NCI-H460 (cell line): Measurements from ENCODE around the gene CHAT. TPM values are rescaled to one million over a fixed set of nuclear protein-coding genes. Genes with fewer than 3 reads are reported as not detected.

ENCODE experiments used
- total RNA-seq: library from RNA; depleted of rRNA; stranded (reverse); fragments of >200 nt; shearing (Covaris generic); gene quantifications from 2 replicates; pipeline ENCODE4 v1.2.3, GENCODE V29; 2014; rRNA removed

Gene CHAT
- total RNA-seq, 1 experiment from 2014 or later: not detected

Other genes with a start within 250 kb of the CHAT start
- not detected in 2 replicates for gene DRGX, start 217.9 kb upstream of the CHAT start, total RNA-seq
- 7.9 and 10.3 TPM in 2 replicates for gene ERCC6, start 74.9 kb upstream of the CHAT start, total RNA-seq
- gene SLC18A3, start 3.7 kb upstream of the CHAT start, total RNA-seq: not detected in 2 replicates
- gene C10orf53, start 65.6 kb downstream of the CHAT start, total RNA-seq: not detected in 2 replicates
- 0.09 and 0.30 TPM in 2 replicates for gene OGDHL, start 148.3 kb downstream of the CHAT start, total RNA-seq